Right lobe of liver (tissue), 6 donors: ENCODE measurements around the gene KIAA0586. TPM values are rescaled to one million over a fixed set of nuclear protein-coding genes. Genes with fewer than 3 reads are reported as not detected.

Source experiments
- ATAC-seq, 4 donors: fragments of 200-7000 bp; cut with Tn5 transposase; one replicate each; pipeline ENCODE4 v1.9.1; 2020; ENCODE audit warnings: mild to moderate bottlenecking in 4 of 4, moderate library complexity in 4 of 4
- DNase-seq, 3 donors: peaks; one replicate each; pipeline ENCODE4 v3.0.0-alpha.2; 2020
- H3K27ac ChIP-seq, 3 donors: fragments of 200-600 bp; one replicate each; pipeline ENCODE4 v1.8.0; 2022
- H3K27me3 ChIP-seq, 2 donors: fragments of 200-600 bp; one replicate each; pipeline ENCODE4 v1.8.0; 2022
- H3K36me3 ChIP-seq, 4 donors: fragments of 200-600 bp; sonication (generic) in 1 of 4; one replicate each; pipeline versions ENCODE4 v1.5.1 to v1.8.0; 2017 to 2022; ENCODE audit warnings: control low read depth in 1 of 4
- H3K4me1 ChIP-seq, 4 donors: fragments of 200-600 bp; sonication (generic) in 1 of 4; one replicate each; pipeline versions ENCODE4 v1.5.1 to v1.8.0; 2017 to 2022; ENCODE audit warnings: control low read depth in 1 of 4
- H3K4me3 ChIP-seq, 3 donors: fragments of 200-600 bp; one replicate each; pipeline ENCODE4 v1.8.0; 2022
- H3K9me3 ChIP-seq, 4 donors: fragments of 200-600 bp; sonication (generic) in 1 of 4; one replicate each; pipeline versions ENCODE4 v1.5.1 to v1.8.0; 2017 to 2022; ENCODE audit warnings: control low read depth in 1 of 4
- POLR2A ChIP-seq: fragments of 450-650 bp; IDR thresholded peaks from one replicate; pipeline ENCODE4 v1.6.1; 2017; ENCODE audit warnings: antibody characterized with exemption, mild to moderate bottlenecking
- WGBS: methylation state at CpG from one replicate; pipeline ENCODE4 v1.1.6; 2018; ENCODE audit warnings: low coverage, low lambda C conversion rate; ENCODE audit not compliant: insufficient coverage; ENCODE audit errors: missing lambda C conversion rate; 5-methylcytosine and 5-hydroxymethylcytosine counted together
- intact Hi-C, 2 donors: fragments of 100-400 bp; cut with DNase I; formaldehyde crosslinking; loops; one replicate each; pipeline versions ENCODE4 v1.11.2 to v1.14.1; 2022
- total RNA-seq, 6 experiments: library from RNA; depleted of rRNA in 2 of 6; stranded (reverse); fragments of >200 nt in 2 of 6; fragmentation: NEBNext Ultra II Directional in 3 of 6; extraction: Animal tissue kit (Norgen Biotek cat#: 25700) in 3 of 6; gene quantifications; one replicate each; pipeline versions ENCODE4 v1.1.0 to v1.2.4, GENCODE V29; 2016 to 2023
- TF ChIP-seq, protein P1 (sequence below), 4 donors: fragments of 200-600 bp in 3 of 4; fragments of 450-650 bp in 1 of 4; IDR thresholded peaks; one replicate each; pipeline versions ENCODE4 v1.5.1 to v1.8.0; 2016 to 2022; ENCODE audit warnings: antibody characterized with exemption in 4 of 4, mild to moderate bottlenecking in 2 of 4
- donor health status: DM: no; HTN: yes; CAD: no.
- donor health status: DM: no; HTN: no; CAD: no.
- donor health status: DM: no; HTN: no; CAD: no.
- donor health status: DM: no; HTN: yes; CAD: no.
- donor health status: DM: no; HTN: yes; CAD: no.

Gene KIAA0586
- total RNA-seq, 6 experiments from 2014 or later: 4.7 to 14.6 (median 9.0) TPM

DNA sequence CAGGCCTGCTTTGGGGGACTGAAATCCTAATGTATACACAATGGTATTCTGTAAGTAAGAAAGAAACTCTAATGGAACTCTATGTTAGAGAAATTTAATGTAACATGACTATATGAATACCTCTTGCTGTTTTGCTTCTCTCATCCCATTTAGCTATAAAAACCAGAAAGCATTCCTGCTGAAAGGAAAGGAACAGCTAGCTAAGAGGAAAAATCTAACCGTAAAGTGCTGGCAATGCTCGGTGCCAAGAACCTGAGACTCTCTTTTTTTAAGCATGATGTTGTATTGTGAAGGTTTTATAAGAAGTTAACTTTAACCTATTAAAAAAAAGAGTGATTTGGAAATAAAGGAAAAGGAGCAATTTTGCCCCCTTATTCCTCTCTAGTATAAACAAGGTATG, 134.6 kb downstream of the KIAA0586 start:
- no peak for TF ChIP-seq POLR2A
- TF ChIP-seq, protein P1, sequence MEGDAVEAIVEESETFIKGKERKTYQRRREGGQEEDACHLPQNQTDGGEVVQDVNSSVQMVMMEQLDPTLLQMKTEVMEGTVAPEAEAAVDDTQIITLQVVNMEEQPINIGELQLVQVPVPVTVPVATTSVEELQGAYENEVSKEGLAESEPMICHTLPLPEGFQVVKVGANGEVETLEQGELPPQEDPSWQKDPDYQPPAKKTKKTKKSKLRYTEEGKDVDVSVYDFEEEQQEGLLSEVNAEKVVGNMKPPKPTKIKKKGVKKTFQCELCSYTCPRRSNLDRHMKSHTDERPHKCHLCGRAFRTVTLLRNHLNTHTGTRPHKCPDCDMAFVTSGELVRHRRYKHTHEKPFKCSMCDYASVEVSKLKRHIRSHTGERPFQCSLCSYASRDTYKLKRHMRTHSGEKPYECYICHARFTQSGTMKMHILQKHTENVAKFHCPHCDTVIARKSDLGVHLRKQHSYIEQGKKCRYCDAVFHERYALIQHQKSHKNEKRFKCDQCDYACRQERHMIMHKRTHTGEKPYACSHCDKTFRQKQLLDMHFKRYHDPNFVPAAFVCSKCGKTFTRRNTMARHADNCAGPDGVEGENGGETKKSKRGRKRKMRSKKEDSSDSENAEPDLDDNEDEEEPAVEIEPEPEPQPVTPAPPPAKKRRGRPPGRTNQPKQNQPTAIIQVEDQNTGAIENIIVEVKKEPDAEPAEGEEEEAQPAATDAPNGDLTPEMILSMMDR (IDR thresholded peaks at IDR 0.05): no peak
- Histone ChIP-seq H3K9me3 (no peaks in the 10 kb centered on the region), H3K27ac (no peak overlapping the region), H3K27me3 (no peaks in the 10 kb centered on the region), H3K4me3 (no peak overlapping the region), H3K4me1 (no peaks in the 10 kb centered on the region), H3K36me3 (no peaks in the 10 kb centered on the region)
- WGBS: 89% methylated on average over 2 of the region's 2 CpGs
- intact Hi-C loops: no loop called here
- ATAC-seq: no peak
- DNase-seq: no peak

DNA sequence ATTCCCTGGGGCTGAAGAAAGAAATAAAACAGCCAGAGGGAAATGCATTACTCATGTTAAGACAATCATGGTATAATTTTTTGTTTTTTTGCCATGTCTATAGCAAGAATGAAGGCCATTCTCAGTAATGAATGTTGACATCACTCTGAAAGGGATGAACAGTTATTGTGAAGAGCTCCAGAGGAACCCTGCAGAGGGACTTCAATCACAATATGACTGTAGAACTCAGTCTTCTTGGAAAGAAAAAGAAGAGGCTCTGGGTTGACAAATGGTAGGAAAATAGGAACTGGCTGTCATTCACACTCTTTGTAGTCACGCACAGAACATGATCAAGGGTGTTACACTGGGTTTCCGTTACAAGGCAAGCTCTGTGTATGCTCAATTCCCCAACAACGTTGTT, 136.5 kb downstream of the KIAA0586 start:
- WGBS: 66% methylated on average over 3 of the region's 3 CpGs
- intact Hi-C loops: no loop called here

DNA sequence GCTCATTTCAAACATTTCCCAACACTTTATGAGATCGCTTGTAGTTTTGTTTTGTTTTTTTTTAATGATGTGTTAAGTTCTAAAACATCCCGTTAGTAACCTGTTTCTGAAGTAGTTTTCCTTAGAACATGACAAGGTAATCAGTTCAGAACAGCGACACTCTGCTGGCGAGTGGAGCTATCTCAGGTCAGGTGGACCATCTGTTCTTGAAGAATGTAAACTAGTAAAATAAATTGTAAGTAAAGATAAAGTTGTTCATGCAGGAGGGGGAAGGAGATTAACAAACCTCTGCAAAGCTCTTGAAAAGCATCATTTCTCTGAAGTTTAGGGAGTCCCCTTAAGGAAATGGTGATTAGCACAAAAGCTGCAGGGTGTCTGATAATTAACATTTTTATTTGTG, 138.3 kb downstream of the KIAA0586 start:
- intact Hi-C loops: no loop called here
- Histone ChIP-seq H3K27ac (no peak overlapping the region), H3K36me3 (no peaks in the 10 kb centered on the region), H3K4me1 (no peaks in the 10 kb centered on the region), H3K27me3 (no peaks in the 10 kb centered on the region), H3K9me3 (no peaks in the 10 kb centered on the region), H3K4me3 (no peak overlapping the region)
- WGBS: 78% methylated on average over 4 of the region's 4 CpGs
- DNase-seq (no peak), ATAC-seq (no peak)
- no peak for TF ChIP-seq POLR2A
- TF ChIP-seq, protein P1 (IDR thresholded peaks at IDR 0.05): no peak

More for the DNA sequence above, 136.5 kb downstream of the KIAA0586 start:
- no peaks in the 10 kb centered on the region for H3K9me3 ChIP-seq
- H3K4me3 ChIP-seq: no peak overlapping the region
- no peak overlapping the region for H3K27ac ChIP-seq
- TF ChIP-seq POLR2A: no peak
- TF ChIP-seq, protein P1 (IDR thresholded peaks at IDR 0.05): no peak
- H3K4me1 ChIP-seq: no peaks in the 10 kb centered on the region
- DNase-seq (no peak), ATAC-seq (no peak)
- H3K36me3 ChIP-seq: no peaks in the 10 kb centered on the region
- H3K27me3 ChIP-seq: no peaks in the 10 kb centered on the region

DNA sequence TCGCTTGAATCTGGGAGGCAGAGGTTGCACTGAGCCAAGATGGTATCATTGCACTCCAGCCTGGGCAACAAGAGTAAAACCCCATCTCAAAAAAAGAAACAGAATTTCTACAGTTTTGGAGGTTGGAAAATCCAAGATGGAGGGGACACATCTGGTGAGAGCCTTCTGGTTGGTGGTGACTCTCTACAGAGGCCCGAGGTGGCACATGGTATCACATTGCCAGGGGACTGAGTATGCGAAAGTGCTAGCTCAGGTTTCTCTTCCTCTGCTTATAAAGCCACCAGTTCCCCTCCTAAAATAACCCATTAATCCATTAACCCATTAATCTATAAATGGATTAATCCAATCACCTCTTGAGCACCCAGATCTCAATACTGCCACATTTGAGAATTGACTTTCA, 139.5 kb downstream of the KIAA0586 start:
- H3K9me3 ChIP-seq: no peaks in the 10 kb centered on the region
- H3K4me3 ChIP-seq: no peak overlapping the region
- no peak for ATAC-seq
- no peak for TF ChIP-seq POLR2A
- TF ChIP-seq, protein P1 (IDR thresholded peaks at IDR 0.05): no peak
- H3K36me3 ChIP-seq: no peaks in the 10 kb centered on the region
- H3K27ac ChIP-seq: no peak overlapping the region
- DNase-seq: no peak
- H3K27me3 ChIP-seq: no peaks in the 10 kb centered on the region
- WGBS: 100% methylated on average over 2 of the region's 3 CpGs
- no peaks in the 10 kb centered on the region for H3K4me1 ChIP-seq
- intact Hi-C loops: no loop called here

DNA sequence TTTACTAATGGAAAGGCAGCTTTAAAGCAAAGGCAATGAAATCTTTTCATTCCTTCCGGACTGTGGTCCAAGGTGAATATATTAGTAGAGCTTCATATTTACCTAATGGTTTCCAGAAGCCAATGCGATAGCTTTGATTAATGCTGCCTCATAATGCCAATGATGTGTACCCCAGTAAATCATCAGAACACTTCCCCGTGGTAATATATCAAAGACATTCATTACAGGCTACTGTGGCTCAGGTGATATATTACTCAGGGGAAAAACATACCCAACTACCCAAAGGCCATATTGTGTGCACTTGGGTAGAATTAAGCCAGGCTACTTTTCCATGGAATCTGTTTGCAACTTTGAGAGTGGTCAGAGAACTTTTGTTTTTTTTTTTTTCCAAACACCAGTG, 140.8 kb downstream of the KIAA0586 start:
- TF ChIP-seq, protein P1 (IDR thresholded peaks at IDR 0.05): no peak
- TF ChIP-seq POLR2A: no peak
- Histone ChIP-seq H3K9me3 (no peaks in the 10 kb centered on the region), H3K4me3 (no peak overlapping the region), H3K4me1 (no peaks in the 10 kb centered on the region), H3K36me3 (no peaks in the 10 kb centered on the region), H3K27me3 (no peaks in the 10 kb centered on the region), H3K27ac (no peak overlapping the region)
- 74% methylated on average over 3 of the region's 3 CpGs for WGBS
- DNase-seq (no peak), ATAC-seq (no peak)
- intact Hi-C loops: no loop called here
